ELR (cell line): Measurements from ENCODE around the gene NCOA4.
"Not testable (repeated sequence)": the region's sequence is repeated elsewhere in the genome, so short reads cannot be mapped to it uniquely, and the experiment has no call there.

ENCODE experiments used
- DNase-seq: peaks from one replicate; pipeline ENCODE4 v3.0.0-alpha.2; 2015; ENCODE audit warnings: low read depth

Gene NCOA4

GRCh38 chr10:46019569-46020343 is 10.7 kb downstream of the NCOA4 start:
- no peak for DNase-seq

GRCh38 chr10:46019177-46019528 is 11.3 kb downstream of the NCOA4 start:
- no peak for DNase-seq

DNA sequence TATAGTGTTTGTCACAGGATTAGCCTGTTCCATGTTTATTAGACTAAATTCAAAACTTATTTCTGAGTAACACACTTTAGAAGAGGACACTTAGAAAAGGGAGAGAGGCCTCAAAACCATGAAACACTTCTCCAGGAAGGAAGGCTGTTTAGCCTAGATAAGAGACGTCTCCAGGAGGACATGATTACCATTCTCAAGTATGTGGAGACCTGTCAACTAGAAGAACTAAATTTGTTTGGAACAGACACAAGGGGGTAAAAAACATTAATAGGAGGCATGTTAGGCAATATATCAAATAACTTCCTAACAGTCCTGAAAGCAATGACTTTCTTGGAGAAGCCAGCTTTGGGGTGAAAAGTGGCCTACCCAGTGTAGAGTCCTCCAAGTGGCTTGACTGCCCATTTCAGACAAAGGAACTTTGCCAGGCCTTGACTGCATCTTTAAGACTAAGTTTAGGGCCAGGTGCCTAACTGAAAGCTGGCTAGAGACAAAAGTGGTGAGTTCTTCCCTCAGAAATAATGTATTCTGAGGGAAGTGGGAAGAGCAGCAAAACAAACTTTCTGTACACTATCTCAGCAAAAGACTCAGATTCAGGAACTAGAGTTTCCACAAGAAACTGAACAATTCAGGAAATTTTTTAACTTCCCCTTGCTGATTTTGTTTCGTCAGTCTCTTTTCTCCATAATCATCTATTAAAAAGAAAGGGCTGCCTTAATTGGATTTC is 11.8 kb downstream of the NCOA4 start:
- peak; percentile 12 for DNase-seq

DNA sequence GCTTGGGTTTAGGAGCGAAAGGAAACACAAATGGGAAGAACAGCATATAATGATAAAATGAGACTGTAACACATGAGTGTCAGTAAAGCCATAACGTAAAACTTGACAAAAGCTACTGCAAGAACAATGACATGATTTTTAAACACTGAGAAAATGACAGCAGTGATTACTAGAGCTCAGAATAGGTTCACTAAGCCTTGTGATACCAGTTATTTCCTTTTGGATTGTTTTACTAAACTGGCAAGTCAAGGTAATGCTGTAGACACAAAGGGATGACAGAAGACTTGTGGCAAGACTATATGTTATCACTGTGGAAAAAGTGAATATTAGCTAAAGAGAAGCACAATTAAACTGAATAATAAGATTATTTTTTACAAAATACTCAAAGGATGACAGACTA is 12.7 kb downstream of the NCOA4 start:
- DNase-seq = no peak

DNA sequence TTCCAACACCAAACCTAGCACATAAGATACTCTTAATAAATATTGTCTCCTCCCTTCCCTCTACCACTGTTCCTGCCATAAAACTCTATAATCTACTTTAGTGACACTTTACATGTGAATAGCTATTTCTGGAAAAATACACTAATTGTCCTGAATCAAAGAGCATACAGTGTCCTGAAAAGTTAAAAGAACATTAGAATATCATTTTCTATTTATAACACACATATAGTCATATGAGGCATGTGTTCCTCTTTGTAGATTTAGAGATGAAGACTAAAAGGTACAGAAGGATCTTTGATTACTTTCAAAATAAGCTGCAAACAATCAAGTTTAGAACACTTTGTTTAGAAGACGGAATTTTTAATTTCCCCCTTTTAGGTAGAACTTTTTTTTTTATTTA is 13.6 kb downstream of the NCOA4 start:
- DNase-seq = no peak

GRCh38 chr10:46016190-46016589 is 14.2 kb downstream of the NCOA4 start:
- no peak for DNase-seq

- DNase-seq = no peak
These were observed 15.6 kb downstream of the NCOA4 start for GRCh38 chr10:46014683-46015405.

DNA sequence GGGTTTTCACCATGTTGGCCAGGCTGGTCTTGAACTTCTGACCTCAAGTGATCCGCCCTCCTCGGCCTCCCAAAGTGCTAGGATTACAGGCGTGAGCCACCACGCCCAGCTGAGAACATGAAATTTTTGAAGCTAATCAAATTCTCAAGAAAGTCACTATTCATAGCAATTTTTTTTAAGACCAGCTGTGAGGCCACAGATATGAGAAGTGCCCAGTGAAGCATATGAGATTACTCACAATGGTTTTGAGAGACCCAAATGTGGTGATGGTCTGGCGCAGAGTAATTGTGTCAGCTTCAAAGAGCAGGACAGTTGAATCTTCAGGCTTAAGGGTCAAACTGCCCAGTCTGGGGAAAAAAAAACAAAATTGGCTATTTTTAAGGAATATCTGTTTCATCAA is 16.2 kb downstream of the NCOA4 start:
- no peak for DNase-seq

DNA sequence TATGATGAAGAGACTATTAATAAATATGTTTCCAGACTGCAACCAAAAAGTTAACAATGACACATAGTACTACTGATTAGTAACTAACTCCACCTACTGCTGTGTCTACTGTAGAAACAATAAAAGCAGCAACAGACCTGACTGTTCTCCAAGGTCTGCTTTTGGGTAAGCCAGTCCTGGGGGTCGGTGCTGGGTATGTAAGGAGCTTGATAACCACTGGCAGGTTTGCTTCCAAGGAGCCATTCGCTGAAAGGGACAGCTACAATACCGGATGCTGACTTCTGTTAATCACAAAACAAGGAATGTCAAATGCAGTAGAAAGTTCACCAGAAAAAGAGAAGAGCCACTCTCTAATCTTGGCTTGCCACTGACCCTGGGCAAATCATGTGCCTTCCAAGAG is 17.7 kb downstream of the NCOA4 start:
- no peak for DNase-seq

DNA sequence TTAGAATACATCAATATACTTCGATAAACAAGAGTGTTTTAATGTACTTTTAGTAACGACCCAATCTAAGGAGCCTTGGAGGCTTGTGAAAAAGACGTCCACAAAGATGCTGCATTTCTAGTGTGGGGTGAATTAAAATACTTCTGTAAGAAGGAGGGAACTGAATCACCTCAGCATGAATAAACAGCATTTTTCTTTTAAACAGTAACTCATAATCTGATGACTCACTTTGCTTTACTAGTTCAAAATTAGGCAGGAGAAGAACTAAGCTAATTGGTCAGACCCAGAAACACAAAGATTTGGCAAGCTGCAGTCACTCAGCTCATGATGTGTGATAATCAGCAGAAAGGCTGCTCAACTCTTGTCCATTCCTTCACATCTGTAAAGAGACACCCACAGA is 24.2 kb downstream of the NCOA4 start:
- DNase-seq = peak; percentile 81

DNA sequence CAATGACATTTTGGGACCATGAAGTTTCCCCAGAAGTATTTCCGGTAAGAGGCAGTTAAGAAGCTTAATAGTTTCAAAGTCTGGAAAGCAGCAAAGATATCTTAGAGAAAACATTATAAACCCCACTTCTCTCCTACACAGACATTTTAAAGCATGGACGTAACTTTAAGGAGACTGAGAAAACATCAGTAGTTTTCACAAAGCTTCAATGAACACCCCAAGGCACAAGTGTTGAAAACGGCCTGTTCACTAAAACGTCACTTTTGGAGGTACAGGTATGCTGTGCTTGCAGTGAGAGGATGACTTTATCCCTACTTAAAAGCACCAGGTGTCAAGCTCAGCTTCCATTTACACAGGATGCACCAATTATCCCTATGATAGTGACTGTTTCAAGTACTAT is 25.0 kb downstream of the NCOA4 start:
- no peak for DNase-seq

DNA sequence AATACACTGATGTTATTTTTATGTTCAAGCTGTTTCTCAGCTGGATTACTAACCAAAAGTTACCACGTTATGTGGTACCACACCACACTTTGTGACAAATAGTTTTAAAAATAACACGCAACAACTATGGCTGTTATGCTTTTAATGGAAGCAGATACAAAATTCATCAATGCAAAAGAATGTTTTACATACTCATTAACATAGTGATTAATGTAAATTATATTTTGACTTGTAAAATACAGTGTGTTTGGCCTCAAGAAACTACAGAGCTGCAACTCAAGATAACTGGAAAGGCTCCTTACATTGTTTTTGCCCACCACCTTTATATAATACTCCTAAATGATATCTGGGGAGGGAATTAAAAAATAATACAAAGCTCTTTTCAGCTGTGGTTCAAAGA is 25.5 kb downstream of the NCOA4 start:
- no peak for DNase-seq

- DNase-seq = peak; percentile 22
These were observed 27.3 kb downstream of the NCOA4 start for GRCh38 chr10:46002916-46003693.

DNA sequence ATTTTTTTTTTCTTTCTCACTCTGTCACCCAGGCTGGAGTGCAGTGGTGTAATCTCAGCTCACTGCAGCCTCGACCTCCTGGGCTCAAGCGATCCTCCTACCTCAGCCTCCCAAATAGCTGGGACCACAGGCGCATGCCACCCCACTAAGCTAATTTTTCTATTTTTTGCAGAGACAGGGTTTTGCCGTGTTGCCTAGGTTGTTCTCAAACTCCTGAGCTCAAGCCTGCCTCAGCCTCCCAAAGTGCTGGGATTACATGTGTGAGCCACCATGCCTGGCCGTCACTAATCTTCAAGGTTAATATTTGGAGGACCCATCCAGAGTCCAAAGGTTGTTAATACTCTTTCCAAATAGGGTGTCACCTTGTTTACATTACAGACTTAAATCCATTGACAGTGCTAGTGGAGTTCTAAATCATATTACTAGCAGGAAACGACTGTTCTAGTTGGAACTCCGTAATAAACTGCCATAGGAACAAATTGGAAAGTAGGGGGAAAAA is 28.2 kb downstream of the NCOA4 start:
- DNase-seq = not testable (repeated sequence)

GRCh38 chr10:46001187-46001756 is 29.2 kb downstream of the NCOA4 start:
- no peak for DNase-seq

DNA sequence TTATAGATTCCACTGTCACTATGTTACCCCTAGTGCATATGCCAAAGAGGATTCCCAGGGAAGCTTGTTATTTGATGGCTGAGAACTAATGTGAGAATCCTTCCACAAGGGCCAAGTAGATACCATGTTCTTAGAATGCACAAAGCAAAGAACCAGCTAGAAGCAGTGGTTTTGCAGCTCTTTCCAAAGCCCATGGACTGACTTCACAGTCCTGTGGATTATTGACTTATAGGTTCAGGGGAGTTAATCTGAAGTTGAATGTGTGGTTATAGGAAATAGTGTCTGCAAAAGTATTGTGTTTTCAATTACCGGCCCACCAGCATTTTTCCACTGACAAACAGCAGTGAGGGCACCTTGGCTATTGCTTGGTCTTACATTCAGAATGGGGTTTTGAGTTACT is 29.9 kb downstream of the NCOA4 start:
- DNase-seq = no peak

GRCh38 chr10:45999955-46000354 is 30.5 kb downstream of the NCOA4 start:
- not testable (repeated sequence) for DNase-seq

- DNase-seq = no peak
These were observed 32.2 kb downstream of the NCOA4 start for GRCh38 chr10:45997994-45998763.

DNA sequence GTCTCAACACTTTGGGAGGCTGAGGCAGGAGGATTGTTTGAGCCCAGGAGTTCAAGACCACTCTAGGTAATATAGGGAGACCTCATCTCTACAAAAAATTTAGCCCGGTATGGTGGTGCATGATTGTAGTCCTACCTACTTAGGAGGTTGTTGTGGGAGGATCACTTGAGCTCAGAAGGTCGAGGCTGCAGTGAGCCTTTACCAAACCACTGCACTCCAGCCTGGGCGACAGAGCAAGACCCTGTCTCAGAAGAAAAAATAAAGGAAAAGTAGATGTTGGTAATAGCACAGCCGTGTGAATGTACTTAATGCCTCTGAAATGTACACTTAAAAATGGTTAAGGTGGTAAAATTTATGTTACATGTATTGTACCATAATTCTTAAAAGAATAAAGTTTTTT is 32.9 kb downstream of the NCOA4 start:
- DNase-seq = no peak

DNA sequence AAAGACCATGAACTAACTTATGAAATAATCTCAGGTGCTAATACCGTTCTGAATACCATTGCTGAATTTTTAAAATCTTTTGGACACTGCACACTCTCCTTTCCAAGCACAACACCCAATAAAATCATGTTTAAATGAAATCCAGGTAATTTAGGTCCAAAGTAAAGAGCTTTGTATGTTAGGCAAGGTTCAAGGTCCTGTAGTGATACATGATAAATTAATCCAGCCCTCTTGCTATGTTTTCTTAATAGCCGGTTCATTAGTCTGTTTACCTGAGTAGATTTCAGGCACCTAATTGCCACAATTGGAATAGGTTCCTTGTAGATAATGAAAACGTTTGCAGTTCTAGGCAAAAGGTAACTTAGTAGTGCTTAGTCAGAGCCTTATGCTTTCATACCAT is 44.8 kb downstream of the NCOA4 start:
- DNase-seq = not testable (repeated sequence)

GRCh38 chr10:45984473-45984872 is 46.0 kb downstream of the NCOA4 start:
- DNase-seq = not testable (repeated sequence)
